Stimulated activated CD4-positive, alpha-beta T cell treated with anti-CD3 and anti-CD28 coated beads, Interleukin-4, amount 100 ng/mL, for 24 hours (primary cell): Measurements from ENCODE around the gene DES.
"Not testable (repeated sequence)": the region's sequence is repeated elsewhere in the genome, so short reads cannot be mapped to it uniquely, and the experiment has no call there.

Experiments used
- DNase-seq: peaks from one replicate; pipeline ENCODE4 v3.0.0-alpha.2; 2020

Gene DES

GRCh38 chr2:219418155-219419011 lies at the start of gene DES:
Gene DES (plus strand): TSS chr2:219418377. CDS start chr2:219418463, 86 bp downstream.
- no peak for DNase-seq

DNA sequence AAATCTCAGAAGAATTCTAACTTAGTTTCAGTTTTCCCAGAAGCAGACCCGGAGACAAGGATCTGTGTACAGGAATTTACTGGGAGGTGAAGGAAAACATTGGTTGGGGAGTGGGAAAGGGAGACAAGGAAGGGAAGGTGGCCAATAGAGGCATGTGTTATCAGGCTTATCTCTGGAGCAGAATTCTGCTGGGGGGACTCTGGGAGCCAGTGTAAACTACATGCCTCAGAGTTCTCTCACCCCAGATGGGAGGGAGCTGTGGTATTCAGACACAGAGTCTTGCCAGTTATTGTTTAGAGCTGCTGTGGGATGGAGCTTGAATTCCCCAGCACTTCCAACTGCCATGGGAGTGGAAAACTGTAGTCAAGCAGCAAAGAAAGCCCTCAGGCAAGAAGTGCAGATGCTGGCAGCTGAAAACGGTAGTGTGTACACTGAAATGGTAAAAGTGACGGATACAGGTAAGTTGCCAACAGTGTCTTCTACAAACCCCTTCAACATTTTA lies 49.4 kb upstream of the DES start:
- DNase-seq, result no peak

DNA sequence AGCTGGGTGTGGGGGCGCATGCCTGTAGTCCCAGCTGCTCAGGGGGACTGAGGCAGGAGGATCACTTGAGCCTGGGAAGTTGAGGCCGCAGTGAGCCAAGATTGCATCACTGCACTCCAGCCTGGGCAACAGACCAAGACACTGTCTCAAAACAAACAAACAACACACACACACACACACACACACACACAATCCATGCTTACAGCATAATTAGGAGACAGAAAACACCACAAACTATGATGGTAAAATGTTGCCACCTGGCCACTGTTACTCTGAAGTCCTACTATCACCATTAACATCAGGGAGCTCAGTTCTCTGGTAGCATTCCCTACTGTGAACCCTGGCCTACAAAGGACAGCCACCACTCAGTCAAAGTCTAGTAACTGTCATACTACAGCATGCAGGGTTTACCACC lies 48.7 kb upstream of the DES start:
- no peak for DNase-seq

DNA sequence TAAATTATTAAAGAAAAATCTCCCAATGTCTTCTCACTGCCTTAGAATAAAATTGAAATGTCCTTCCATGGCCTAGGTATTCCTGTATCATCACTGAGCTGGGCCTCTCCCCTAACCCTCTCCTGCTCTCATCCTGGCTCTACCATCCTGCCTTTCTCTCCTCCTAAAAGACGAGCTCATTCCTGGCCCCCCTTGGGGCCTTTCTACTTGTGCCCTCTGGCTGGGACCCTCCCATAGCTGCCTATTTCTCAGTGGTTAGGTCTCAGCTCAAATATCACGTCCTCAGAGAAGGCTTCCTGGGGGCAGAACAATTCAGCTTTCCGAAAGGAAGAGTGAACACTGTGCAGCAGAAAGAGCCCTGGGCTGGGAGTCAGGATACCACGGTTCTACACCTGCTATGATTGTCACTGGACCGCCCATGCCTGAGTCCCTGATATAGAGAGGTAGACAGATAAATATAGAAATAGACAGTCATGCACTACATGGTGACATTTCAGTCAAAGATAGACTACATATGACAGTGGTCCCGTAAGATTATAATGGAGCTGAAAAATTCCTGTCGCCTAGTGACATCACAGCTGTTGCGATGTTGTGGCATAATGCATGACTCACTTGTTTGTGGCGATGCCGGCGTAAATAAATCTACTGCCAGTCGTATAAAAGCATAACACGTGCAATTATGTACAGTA lies 39.9 kb upstream of the DES start:
- DNase-seq, result no peak

- DNase-seq, result no peak
These were observed 37.3 kb upstream of the DES start for GRCh38 chr2:219380926-219381325.

GRCh38 chr2:219381448-219381847 lies 36.7 kb upstream of the DES start:
- no peak for DNase-seq

DNA sequence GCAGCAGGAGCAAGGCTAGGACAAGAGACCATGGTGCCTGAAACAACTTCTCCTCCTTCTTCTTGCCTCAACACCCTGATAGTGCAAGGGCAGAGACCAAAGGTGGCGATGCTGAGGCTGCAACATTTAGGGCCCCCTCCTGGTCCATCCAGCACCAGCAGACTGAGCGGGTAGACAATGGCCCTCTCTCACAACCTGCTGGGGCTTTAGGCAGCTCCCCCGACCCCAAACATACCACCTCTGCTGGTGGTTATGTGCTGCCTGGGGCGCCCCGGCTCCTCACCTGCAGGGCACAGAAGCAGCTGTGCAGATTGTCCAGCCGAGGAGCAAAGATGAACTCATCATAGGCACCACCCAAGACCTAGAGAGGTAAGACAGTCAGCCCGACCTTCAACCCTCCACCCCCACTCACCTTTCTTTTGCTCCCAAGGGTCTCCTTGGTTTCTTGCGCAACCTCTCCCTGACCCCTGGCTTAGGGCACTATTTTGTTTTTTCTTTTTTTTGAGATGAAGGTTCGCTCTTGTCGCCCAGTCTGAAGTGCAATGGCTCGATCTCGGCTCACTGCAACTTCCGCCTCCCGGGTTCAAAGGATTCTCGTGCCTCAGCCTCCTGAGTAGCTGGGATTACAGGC lies 34.0 kb upstream of the DES start:
- no peak for DNase-seq

- no peak for DNase-seq
These were observed 33.3 kb upstream of the DES start for GRCh38 chr2:219384859-219385258.

DNA sequence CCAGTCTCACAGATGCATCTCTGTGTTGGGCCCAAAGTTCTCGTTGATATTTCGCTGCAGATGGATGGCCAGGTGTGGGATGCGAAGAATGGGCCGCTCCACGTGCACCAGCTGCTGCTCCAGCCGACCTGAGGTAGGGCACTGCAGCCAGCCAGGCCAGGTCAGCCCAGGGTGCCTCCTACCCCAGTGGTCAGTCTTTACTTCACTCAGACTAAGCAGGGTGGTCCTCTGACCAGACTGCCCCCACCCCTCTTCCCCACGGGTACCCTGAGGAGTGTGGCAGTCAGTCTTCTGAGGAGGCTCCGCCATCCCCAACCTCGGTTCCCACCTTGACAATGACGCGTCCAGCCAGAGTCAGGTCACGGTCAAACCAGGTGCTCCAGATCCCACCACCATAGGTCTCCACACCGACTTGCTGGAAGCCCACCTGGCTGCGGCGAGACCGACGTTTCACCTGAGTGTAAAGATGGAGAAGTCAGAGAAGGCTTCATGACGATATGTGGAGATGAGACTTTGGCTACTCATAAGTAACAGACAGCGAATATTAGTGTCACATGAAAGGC lies 32.1 kb upstream of the DES start:
- no peak for DNase-seq

DNA sequence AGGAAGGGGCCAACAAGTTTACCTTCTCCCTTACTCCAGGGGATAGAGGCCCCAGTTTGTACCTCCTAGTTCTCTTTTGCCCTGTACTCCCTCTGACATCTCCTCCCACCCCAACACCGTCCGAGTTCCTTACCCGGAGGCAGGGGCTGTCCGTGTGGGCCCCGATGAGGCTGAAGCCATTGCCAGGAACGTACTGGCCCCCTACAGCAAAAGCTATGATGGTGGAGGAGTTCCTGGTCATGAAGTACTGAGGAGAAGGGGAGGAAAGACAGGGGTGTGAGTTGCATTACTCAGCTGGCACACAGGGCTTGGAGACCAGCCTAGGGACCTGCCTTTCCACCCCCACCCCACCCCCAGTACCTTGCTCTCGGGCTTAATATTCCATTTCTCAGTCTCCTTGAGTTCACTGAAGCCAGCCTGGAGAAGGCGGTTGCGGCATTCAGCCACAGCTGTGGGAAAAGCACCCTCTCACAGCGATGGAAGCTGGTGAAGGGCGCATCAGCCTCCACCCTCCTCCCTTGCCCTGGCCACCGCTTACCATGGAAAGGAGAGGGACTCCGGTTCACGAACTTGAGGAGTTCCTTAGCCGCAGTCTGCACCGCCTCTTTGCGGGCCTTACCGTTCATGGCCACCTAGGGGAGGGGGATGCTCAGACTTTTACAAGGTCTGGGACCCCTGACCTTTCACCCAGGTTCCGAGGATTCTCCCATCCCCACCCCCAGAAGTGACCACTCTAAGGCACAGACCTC lies 31.5 kb upstream of the DES start:
- DNase-seq, result no peak

GRCh38 chr2:219387306-219388120 lies 30.7 kb upstream of the DES start, which contains the start of gene DNPEP:
Gene DNPEP (minus strand): TSS chr2:219387912. CDS start chr2:219387794, 118 bp downstream.
- DNase-seq, result peak; percentile 94

GRCh38 chr2:219388121-219388906 lies 29.9 kb upstream of the DES start:
- DNase-seq, result peak; percentile 98

DNA sequence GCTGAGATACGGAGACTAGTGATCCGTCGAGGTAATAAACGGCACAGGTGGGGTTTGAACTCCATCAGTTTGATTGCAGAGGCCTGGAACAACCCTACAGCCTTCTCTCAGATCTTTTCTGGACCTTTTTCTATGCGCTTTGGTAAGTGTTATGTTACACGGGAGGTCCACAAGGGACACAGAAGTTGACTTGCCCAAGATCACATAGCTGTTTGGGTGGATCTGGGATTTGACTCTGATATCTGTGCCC lies 29.3 kb upstream of the DES start:
- no peak for DNase-seq

GRCh38 chr2:219392754-219393153 lies 25.4 kb upstream of the DES start:
- DNase-seq, result no peak

GRCh38 chr2:219395056-219395455 lies 23.1 kb upstream of the DES start:
- not testable (repeated sequence) for DNase-seq

DNA sequence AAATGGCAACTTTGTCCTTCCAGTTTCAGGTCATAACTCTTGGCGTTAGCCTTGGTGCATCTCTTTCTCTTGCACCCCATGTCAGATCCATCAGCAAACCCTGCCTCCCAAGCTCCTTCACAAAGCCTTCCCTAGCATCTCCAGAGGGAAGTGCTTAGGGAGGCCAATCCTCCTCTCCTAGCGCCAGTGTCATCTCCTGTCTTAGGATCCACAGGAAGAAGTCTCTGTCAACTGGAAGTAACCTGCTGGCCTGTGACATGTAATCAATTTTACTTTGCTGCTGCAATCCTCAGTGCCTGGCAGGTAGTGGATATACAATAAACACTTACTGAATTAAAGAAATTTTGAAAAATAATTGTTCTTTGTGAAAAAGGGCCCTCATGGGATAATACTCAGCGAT lies 22.6 kb upstream of the DES start:
- DNase-seq, result no peak

DNA sequence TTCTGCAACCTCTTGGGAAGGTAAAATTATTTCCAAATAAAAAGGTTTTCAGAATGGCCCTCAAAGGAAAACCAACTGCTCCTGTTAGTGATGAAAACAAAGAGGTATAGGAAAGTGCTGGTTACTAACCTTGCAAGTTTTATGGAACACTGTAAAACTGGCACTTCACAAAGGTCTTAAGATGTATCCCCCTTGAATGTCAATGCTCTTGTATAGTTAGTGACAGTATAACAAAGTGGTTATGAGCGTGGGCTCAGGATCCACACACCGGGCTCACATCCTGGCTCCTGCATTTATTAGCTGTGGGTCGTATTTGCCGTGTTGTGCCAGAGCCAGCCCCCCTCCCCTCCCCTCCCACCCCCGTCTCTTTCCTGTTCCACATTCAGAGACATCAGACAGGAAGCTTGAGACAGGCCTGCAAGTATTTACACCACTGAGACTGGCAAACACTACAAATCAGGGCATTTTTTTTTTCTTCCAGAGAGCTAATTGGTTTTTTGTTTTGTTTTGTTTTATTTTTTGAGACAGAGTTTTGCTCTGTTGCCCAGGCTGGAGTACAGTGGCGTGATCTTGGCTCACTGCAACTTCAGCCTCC lies 21.2 kb upstream of the DES start:
- DNase-seq, result no peak

DNA sequence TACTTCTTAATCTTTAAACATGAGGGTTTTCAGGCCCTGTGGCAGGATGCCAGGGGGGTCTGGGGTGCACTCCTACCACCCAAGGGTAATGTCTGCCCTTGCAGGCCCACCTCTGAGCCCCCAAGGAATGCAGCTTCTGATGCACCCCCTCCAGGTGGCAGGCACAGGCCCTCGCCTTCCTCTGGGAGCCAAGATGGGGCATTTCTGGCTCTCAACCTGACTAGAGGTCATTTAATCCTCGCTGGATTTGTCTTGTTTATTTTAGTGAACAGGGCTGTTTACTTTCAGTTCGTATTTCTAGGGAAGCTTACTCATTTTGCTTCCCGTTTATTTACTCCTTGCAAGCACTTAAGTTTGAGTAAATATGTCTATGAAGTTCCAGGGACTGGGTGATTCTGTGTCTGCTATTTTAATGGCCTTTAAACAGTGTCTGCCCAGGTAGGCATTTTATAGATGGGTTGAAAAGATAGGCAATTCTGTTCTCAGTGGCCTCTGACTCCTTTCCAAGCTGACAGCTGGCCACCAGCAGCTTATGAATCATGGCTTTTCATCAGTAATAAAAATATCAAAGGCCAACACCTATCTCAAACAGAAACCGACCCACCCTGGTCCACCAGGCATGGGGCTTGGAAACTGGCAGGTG lies 19.3 kb upstream of the DES start:
- no peak for DNase-seq

GRCh38 chr2:219399716-219400478 lies 18.3 kb upstream of the DES start:
- DNase-seq, result no peak
